K562 (cell line): ENCODE results near the gene PIK3AP1. TPM values are rescaled to one million over a fixed set of nuclear protein-coding genes. Genes with fewer than 3 reads are reported as not detected.

Source experiments
- ATAC-seq: fragments of 200-7000 bp; cut with Tn5 transposase; 3 replicates; pipeline ENCODE4 v1.9.1; 2020; ENCODE audit warnings: moderate library complexity
- BruUV-seq: library from RNA; stranded (reverse); fragments of 400-500 nt; replicated peaks from 2 replicates; lab custom pipeline; 2021; lab: Mats Ljungman, UMichigan
- CTCF ChIA-PET: fragments of 300-600 bp; formaldehyde crosslinking; extraction: SDS; loops from one replicate; lab custom pipeline; 2021; ENCODE audit warnings: low intra/inter-chr PET ratio; lab: Yijun Ruan, JAX
- POLR2A ChIA-PET: fragments of 300-600, 350-650 bp; sonication (Branson Sonifier 250); formaldehyde crosslinking; extraction: SDS; loops from one replicate; lab custom pipeline; 2021; ENCODE audit warnings: antibody characterized with exemption, inconsistent platforms; lab: Yijun Ruan, JAX
- DNase-seq, 4 experiments: peaks; one replicate each; pipeline versions ENCODE4 v3.0.0 to v3.0.0-alpha.2; 2011 to 2018; ENCODE audit warnings: low spot score in 3 of 4, mixed read lengths in 3 of 4; ENCODE audit errors: extremely low read depth in 1 of 4
- FAIRE-seq: peaks from 2 replicates; lab custom pipeline; 2011; peaks lifted over from hg19 to GRCh38; lab: Jason Lieb, UNC
- H2AFZ ChIP-seq: 2 replicates; pipeline ENCODE4 v1.6.0; 2011; ENCODE audit warnings: low read depth, low read length, control low read depth, inconsistent platforms
- H3K27ac ChIP-seq: fragments of 200-600 bp; 3 replicates; pipeline ENCODE4 v1.8.0; 2011; ENCODE audit warnings: low read depth, mild to moderate bottlenecking, control low read depth, inconsistent platforms, low read length, moderate library complexity, mixed read lengths; ENCODE audit errors: extremely low read depth
- H3K27me3 ChIP-seq, 2 experiments: fragments of 300-600 bp in 1 of 2; 2 replicates in 1 of 2; 3 replicates in 1 of 2; pipeline versions ENCODE4 v1.6.0 to v1.8.0; 2011; ENCODE audit warnings: inconsistent platforms in 2 of 2, low read length in 2 of 2, mild to moderate bottlenecking in 1 of 2, mixed read lengths in 1 of 2, moderate library complexity in 1 of 2; ENCODE audit not compliant: control insufficient read depth in 2 of 2, insufficient read depth in 2 of 2
- H3K36me3 ChIP-seq: fragments of 300-600 bp; 3 replicates; pipeline ENCODE4 v1.8.0; 2011; ENCODE audit warnings: mild to moderate bottlenecking, low read length, inconsistent platforms; ENCODE audit not compliant: control insufficient read depth, insufficient read depth
- H3K4me1 ChIP-seq, 2 experiments: fragments of 200-600 bp in 1 of 2; replicated peaks in 1 of 2; 2 replicates in 1 of 2; 3 replicates in 1 of 2; pipeline versions ENCODE4 v1.5.1 to v1.8.0; 2011; ENCODE audit warnings: inconsistent platforms in 2 of 2, low read length in 2 of 2, mild to moderate bottlenecking in 1 of 2, mixed read lengths in 1 of 2, moderate library complexity in 1 of 2; ENCODE audit not compliant: control insufficient read depth in 2 of 2, insufficient read depth in 2 of 2
- H3K4me2 ChIP-seq: 2 replicates; pipeline ENCODE4 v1.6.1; 2011; ENCODE audit warnings: low read length, control low read depth, inconsistent platforms, mixed read lengths; ENCODE audit not compliant: insufficient read depth
- H3K4me3 ChIP-seq: fragments of 200-600 bp; sonication (generic), shearing (Covaris generic); 2 replicates; pipeline ENCODE4 v1.5.1; 2016; ENCODE audit warnings: control low read depth, inconsistent platforms
- H3K79me2 ChIP-seq: fragments of 200-600 bp; 3 replicates; pipeline ENCODE4 v1.8.0; 2011; ENCODE audit warnings: low read length, inconsistent platforms; ENCODE audit not compliant: control insufficient read depth, insufficient read depth
- H3K9ac ChIP-seq, 2 experiments: 2 replicates each; pipeline versions ENCODE4 v1.6.0 to v1.6.1; 2011; ENCODE audit warnings: low read depth in 2 of 2, low read length in 2 of 2, control low read depth in 1 of 2, inconsistent platforms in 1 of 2, mild to moderate bottlenecking in 1 of 2, mixed read lengths in 1 of 2; ENCODE audit not compliant: insufficient read depth in 1 of 2
- H3K9me1 ChIP-seq: one replicate; pipeline ENCODE4 v1.6.0; 2011; ENCODE audit warnings: inconsistent platforms, mild to moderate bottlenecking, low read length, moderate library complexity; ENCODE audit not compliant: control insufficient read depth, insufficient read depth
- H3K9me3 ChIP-seq: replicated peaks from 2 replicates; pipeline ENCODE4 v1.5.1; 2011; ENCODE audit warnings: low read depth, low read length, inconsistent platforms; ENCODE audit not compliant: control insufficient read depth, insufficient read depth
- H4K20me1 ChIP-seq: replicated peaks from 2 replicates; pipeline ENCODE4 v1.6.1; 2011; ENCODE audit warnings: low read length, inconsistent platforms, mixed read lengths; ENCODE audit not compliant: control insufficient read depth, insufficient read depth
- AFF1 ChIP-seq, 2 experiments: fragments of 450-650 bp; IDR thresholded peaks; 2 replicates each; pipeline ENCODE4 v1.6.1; 2018; ENCODE audit warnings: mild to moderate bottlenecking in 2 of 2, low read depth in 1 of 2; ENCODE audit not compliant: partially characterized antibody in 2 of 2
- ARID3A ChIP-seq: IDR thresholded peaks from 2 replicates; pipeline ENCODE4 v1.6.1; 2012; ENCODE audit warnings: low read depth, low read length, improper control_type of control experiment, borderline replicate concordance
- E2F4 ChIP-seq: sonication (generic); formaldehyde crosslinking; IDR thresholded peaks from 2 replicates; pipeline ENCODE4 v1.8.0; 2022; ENCODE audit warnings: mild to moderate bottlenecking, low read depth, missing genetic modification reagents
- EGR1 ChIP-seq: fragments of 450-650 bp; conservative IDR thresholded peaks from 2 replicates; pipeline ENCODE4 v1.6.1; 2017; ENCODE audit warnings: mild to moderate bottlenecking
- FOXJ3 ChIP-seq: sonication (generic); formaldehyde crosslinking; IDR thresholded peaks from 2 replicates; pipeline ENCODE4 v1.4.0; 2020; ENCODE audit warnings: mild to moderate bottlenecking, missing genetic modification reagents
- HMBOX1 ChIP-seq: sonication (generic); IDR thresholded peaks from 2 replicates; pipeline ENCODE4 v1.6.1; 2016
- HMG20B ChIP-seq: fragments of 250-450 bp; sonication (Bioruptor Pico); IDR thresholded peaks from 2 replicates; pipeline ENCODE4 v1.5.0; 2021; ENCODE audit warnings: mild to moderate bottlenecking
- SPI1 ChIP-seq: IDR thresholded peaks from 2 replicates; pipeline ENCODE4 v1.6.1; 2011; ENCODE audit warnings: low read depth, low read length, control low read depth, borderline replicate concordance
- ZBTB49 ChIP-seq: sonication (generic); formaldehyde crosslinking; IDR thresholded peaks from 2 replicates; pipeline ENCODE4 v1.8.0; 2022; ENCODE audit warnings: missing genetic modification reagents, mild to moderate bottlenecking, borderline replicate concordance
- ZNF274 ChIP-seq: IDR thresholded peaks from 2 replicates; pipeline ENCODE4 v1.6.1; 2011; ENCODE audit warnings: low read depth, mild to moderate bottlenecking, low read length, moderate library complexity, borderline replicate concordance
- ZNF311 ChIP-seq: fragments of 250-450 bp; sonication (Bioruptor Pico); IDR thresholded peaks from 2 replicates; pipeline ENCODE4 v1.4.0; 2020; ENCODE audit warnings: mild to moderate bottlenecking, moderate library complexity
- ZNF668 ChIP-seq: fragments of 250-450 bp; sonication (Bioruptor Pico); IDR thresholded peaks from 2 replicates; pipeline ENCODE4 v1.8.0; 2022; ENCODE audit warnings: mild to moderate bottlenecking, inconsistent platforms
- WGBS: fragments of 100-300 bp; shearing (Covaris generic); methylation state at CpG from one replicate; pipeline ENCODE4 v1.1.6; 2016; ENCODE audit warnings: low coverage, mixed read lengths; ENCODE audit not compliant: insufficient coverage; ENCODE audit errors: missing lambda C conversion rate; 5-methylcytosine and 5-hydroxymethylcytosine counted together
- in situ Hi-C: fragments of 300-500 bp; cut with MboI; formaldehyde crosslinking; loops from 4 replicates; pipeline ENCODE4 v1.15.0; 2018; ENCODE audit warnings: inconsistent platforms, mixed read lengths
- intact Hi-C: fragments of 100-400 bp; cut with micrococcal nuclease; formaldehyde crosslinking; loops from 2 replicates; pipeline ENCODE4 v1.14.2; 2022
- polyA plus RNA-seq, 8 experiments: library from polyadenylated mRNA; depleted of rRNA in 4 of 8; stranded (reverse) in 5 of 8; unstranded in 3 of 8; fragments of >200 nt; fragmentation: Nextera tagmentation in 2 of 8; fragmentation: Illumina TruSeq in 1 of 8; extraction: Ambion mirVana in 2 of 8; extraction: Trizol in 1 of 8; gene quantifications; 2 replicates each; pipeline versions ENCODE4 v1.2.1 to v1.2.3, GENCODE V29; 2011 to 2014; ENCODE audit warnings: inconsistent platforms in 1 of 8, missing spikeins in 1 of 8
- total RNA-seq, 7 experiments: library from RNA; depleted of rRNA in 6 of 7; stranded (reverse); fragments of >200 nt in 6 of 7; fragmentation: Illumina TruSeq in 2 of 7; extraction: Trizol in 2 of 7; gene quantifications; 2 replicates each; pipeline versions ENCODE4 v1.2.1 to v1.2.3, GENCODE V29; 2011 to 2021; ENCODE audit warnings: low replicate concordance in 1 of 7

The PIK3AP1 gene
- total and polyA plus RNA-seq, 9 of the 15 experiments (the other 6 are each of a cell fraction or from before 2014, with no cell fraction given) = 0.20 to 2.4 (median 1.4) TPM

GRCh38 chr10:96686514-96686913, 33.8 kb downstream of the PIK3AP1 start:
- Histone ChIP-seq H3K9me1 (no peaks in the 10 kb centered on the region), H3K4me2 (no peak overlapping the region), H3K9ac (no peak overlapping the region), H3K79me2 (no peaks in the 10 kb centered on the region), H4K20me1 (no peaks in the 10 kb centered on the region), H3K36me3 (no peaks in the 10 kb centered on the region), H3K27me3 (no peaks in the 10 kb centered on the region), H3K4me3 (no peak overlapping the region), H3K9me3 (no peaks in the 10 kb centered on the region), H2AFZ (no peak overlapping the region), H3K27ac (no peak overlapping the region), H3K4me1 (peaks cover 0 to 15% of the 10 kb centered on the region in 2 experiments; a peak in 3 of 5 replicates)
- intact Hi-C loops (no loop called here), in situ Hi-C loops (no loop called here)
- no peak for ATAC-seq
- BruUV-seq = no TSS peak
- ChIA-PET CTCF (no interaction called here), POLR2A (interaction anchor here (0.6 kb wide), 1 partner anchor 22 kb away, joined by 3 read pairs; no protein-coding TSS in a partner anchor)
- no peak for FAIRE-seq
- DNase-seq = no peak
- 47% methylated on average over 5 of the region's 7 CpGs for WGBS
- no peak for TF ChIP-seq ZNF668 (CRISPR knock-in tag)
- TF ChIP-seq E2F4 (CRISPR knock-in tag) = no peak
- no peak for TF ChIP-seq AFF1 (IDR thresholded peaks at IDR 0.05; ENCODE audit: low read depth in 1 of 2, partially characterized antibody in 2 of 2)
- no peak for TF ChIP-seq HMG20B
- no peak for TF ChIP-seq SPI1
- TF ChIP-seq FOXJ3 (CRISPR knock-in tag) = no peak
- TF ChIP-seq ZNF311 (CRISPR knock-in tag) = no peak
- TF ChIP-seq ZBTB49 (CRISPR knock-in tag) = no peak
- no peak for TF ChIP-seq EGR1
- no peak for TF ChIP-seq HMBOX1
- TF ChIP-seq ZNF274 = no peak
- TF ChIP-seq ARID3A = no peak
